ENCODE data around the gene TP53BP2. TPM values are rescaled to one million over a fixed set of nuclear protein-coding genes. Genes with fewer than 3 reads are reported as not detected.

TP53BP2 gene
- total RNA-seq, 1 experiment from 2014 or later = 38.2 TPM

- DNase-seq (ENCODE audit: low read depth, low spot score) (no peak), ATAC-seq (no peak)
- intact Hi-C loops (cut with micrococcal nuclease) = no loop called here
- ChIA-PET POLR2A (no interaction called here), CTCF (no interaction called here), RAD21 (ENCODE audit: low non-redundant PET in 1 of 2, low total read pairs in 2 of 2, uncharacterized antibody in 2 of 2, unreplicated experiment in 2 of 2) (no interaction called here)
- Histone ChIP-seq H2AFZ (ENCODE audit: low read depth, low read length, poor library complexity, severe bottlenecking) (no peak overlapping the region), H3K9ac (ENCODE audit: low read length) (no peak overlapping the region), H3K4me2 (ENCODE audit: low read length) (no peak overlapping the region), H3K79me2 (ENCODE audit: insufficient read depth, low read length) (peaks cover 97% of the 10 kb centered on the region), H3K27me3 (ENCODE audit: insufficient read depth, low read length) (no peaks in the 10 kb centered on the region), H3K27ac (ENCODE audit: low read depth, low read length) (no peak overlapping the region), H4K20me1 (ENCODE audit: insufficient read depth) (peaks cover 26% of the 10 kb centered on the region; the same call in 1 of the 2 replicates), H3K36me3 (ENCODE audit: control insufficient read depth in 1 of 2, insufficient read depth in 2 of 2, low read length in 2 of 2) (no peaks in the 10 kb centered on the region), H3K9me3 (ENCODE audit: control insufficient read depth in 1 of 2, insufficient read depth in 1 of 2, low read depth in 1 of 2, low read length in 2 of 2) (no peaks in the 10 kb centered on the region), H3K4me3 (replicated peaks in 1 of 2; ENCODE audit: low read depth in 1 of 2, low read length in 2 of 2) (no peak overlapping the region), H3K4me1 (ENCODE audit: control insufficient read depth in 1 of 2, insufficient read depth in 2 of 2, low read length in 2 of 2) (peaks cover 3 to 31% of the 10 kb centered on the region in 2 experiments; a peak in 3 of 4 replicates), H3K9me2 (ENCODE audit: insufficient read depth) (no peaks in the 10 kb centered on the region)
- TF ChIP-seq JUND (IDR thresholded peaks at IDR 0.05) (no peak), ZBTB33 (IDR thresholded peaks at IDR 0.05; ENCODE audit: extremely low read depth, insufficient replicate concordance, low read length) (no peak), CEBPB (IDR thresholded peaks at IDR 0.05; ENCODE audit: low read depth) (no peak), RAD21 (IDR thresholded peaks at IDR 0.05; ENCODE audit: low read depth) (no peak), CBX3 (IDR thresholded peaks at IDR 0.05; ENCODE audit: low read depth) (no peak), SP1 (IDR thresholded peaks at IDR 0.05; ENCODE audit: low read depth) (no peak), POLR2A (IDR thresholded peaks at IDR 0.05; ENCODE audit: borderline replicate concordance, extremely low read depth, insufficient read depth, insufficient read length) (no peak), EGR1 (IDR thresholded peaks at IDR 0.05; ENCODE audit: low read depth) (no peak), FOSL1 (IDR thresholded peaks at IDR 0.05; ENCODE audit: low read depth) (no peak), ZFX (IDR thresholded peaks at IDR 0.05) (no peak), EZH2phosphoT487 (IDR thresholded peaks at IDR 0.05; ENCODE audit: borderline replicate concordance) (no peak), ELF1 (IDR thresholded peaks at IDR 0.05; ENCODE audit: borderline replicate concordance, low read depth) (no peak), POLR2AphosphoS5 (IDR thresholded peaks at IDR 0.05; ENCODE audit: low read depth, low read length) (no peak), ATF3 (IDR thresholded peaks at IDR 0.05) (no peak), TCF7L2 (IDR thresholded peaks at IDR 0.05; ENCODE audit: borderline replicate concordance, extremely low read depth, insufficient read depth, insufficient read length) (no peak), CTCF (IDR thresholded peaks at IDR 0.05 in 2 of 3, conservative IDR thresholded peaks at IDR 0.05 in 1 of 3; ENCODE audit: borderline replicate concordance in 1 of 3, insufficient read depth in 1 of 3, low read depth in 2 of 3, low read length in 2 of 3) (no peak), MAX (IDR thresholded peaks at IDR 0.05) (no peak), EZH2 (IDR thresholded peaks at IDR 0.05) (no peak), ZNF274 (IDR thresholded peaks at IDR 0.05; ENCODE audit: low read depth, low read length) (no peak), REST (IDR thresholded peaks at IDR 0.05; ENCODE audit: low read depth) (no peak)
- no TSS peak for BruUV-seq (replicated peaks)
These were observed 10.0 kb downstream of the TP53BP2 start for GRCh38 chr1:223835754-223836153.

Measured in HCT116 (cell line).